GM12878 (cell line): ENCODE measurements around the gene SLC19A1. TPM values are rescaled to one million over a fixed set of nuclear protein-coding genes. Genes with fewer than 3 reads are reported as not detected.

Experiments used
- ATAC-seq: fragments of 200-7000 bp; cut with Tn5 transposase; 3 replicates; pipeline ENCODE4 v1.9.1; 2020; ENCODE audit warnings: mild to moderate bottlenecking, moderate library complexity
- BruUV-seq: library from RNA; stranded (reverse); fragments of 400-500 nt; replicated peaks from 2 replicates; lab custom pipeline; 2021; lab: Mats Ljungman, UMichigan
- CTCF ChIA-PET: fragments of 300-600 bp; sonication (Branson Sonifier 250); formaldehyde crosslinking; extraction: SDS; loops from one replicate; lab custom pipeline; 2021; ENCODE audit warnings: inconsistent platforms; lab: Yijun Ruan, JAX
- POLR2A ChIA-PET: fragments of 350-600 bp; formaldehyde crosslinking; extraction: SDS; loops from one replicate; lab custom pipeline; 2021; ENCODE audit warnings: inconsistent platforms; lab: Charles Lee
- RAD21 ChIA-PET: fragments of 300-600 bp; sonication (Branson Sonifier 250); formaldehyde crosslinking; loops from one replicate; lab custom pipeline; 2023; ENCODE audit warnings: antibody characterized with exemption; ENCODE audit not compliant: unreplicated experiment; lab: Charles Lee
- SMC1A ChIA-PET: fragments of 300-600 bp; sonication (Branson Sonifier 250); formaldehyde crosslinking; loops from one replicate; lab custom pipeline; 2023; ENCODE audit not compliant: unreplicated experiment, uncharacterized antibody; lab: Charles Lee
- DNase-seq: peaks from one replicate; pipeline ENCODE4 v3.0.0-alpha.2; 2011; ENCODE audit warnings: low read depth, low spot score
- FAIRE-seq: peaks from 3 replicates; lab custom pipeline; 2011; peaks lifted over from hg19 to GRCh38; lab: Jason Lieb, UNC
- H2AFZ ChIP-seq: 2 replicates; pipeline ENCODE4 v1.6.0; 2011; ENCODE audit warnings: low read depth, low read length, control low read depth; ENCODE audit not compliant: control insufficient read depth
- H3K27ac ChIP-seq: 2 replicates; pipeline ENCODE4 v1.5.1; 2011; ENCODE audit warnings: control low read depth; ENCODE audit not compliant: control insufficient read depth, insufficient read depth
- H3K27me3 ChIP-seq, 2 experiments: replicated peaks in 1 of 2; 2 replicates each; pipeline versions ENCODE4 v1.6.0 to v1.6.1; 2011; ENCODE audit warnings: low read length in 1 of 2; ENCODE audit not compliant: control insufficient read depth in 2 of 2, insufficient read depth in 2 of 2
- H3K36me3 ChIP-seq, 2 experiments: 2 replicates each; pipeline ENCODE4 v1.5.1; 2011; ENCODE audit warnings: low read length in 1 of 2; ENCODE audit not compliant: control insufficient read depth in 2 of 2, insufficient read depth in 2 of 2
- H3K4me1 ChIP-seq: 2 replicates; pipeline ENCODE4 v1.6.1; 2011; ENCODE audit warnings: mild to moderate bottlenecking, low read length, moderate library complexity, mixed read lengths; ENCODE audit not compliant: control insufficient read depth, insufficient read depth
- H3K4me2 ChIP-seq: 2 replicates; pipeline ENCODE4 v1.6.0; 2011; ENCODE audit warnings: control low read depth; ENCODE audit not compliant: control insufficient read depth, insufficient read depth
- H3K4me3 ChIP-seq: fragments of 200-600 bp; sonication (generic); 2 replicates; pipeline ENCODE4 v1.5.1; 2016
- H3K79me2 ChIP-seq: 2 replicates; pipeline ENCODE4 v1.6.0; 2011; ENCODE audit warnings: low read length; ENCODE audit not compliant: control insufficient read depth, insufficient read depth
- H3K9ac ChIP-seq: 2 replicates; pipeline ENCODE4 v1.8.0; 2011; ENCODE audit warnings: low read length, control low read depth, mixed read lengths; ENCODE audit not compliant: control insufficient read depth, insufficient read depth
- H3K9me3 ChIP-seq: replicated peaks from 3 replicates; pipeline ENCODE4 v1.5.1; 2011; ENCODE audit warnings: mild to moderate bottlenecking, low read length; ENCODE audit not compliant: control insufficient read depth, insufficient read depth
- H4K20me1 ChIP-seq: 2 replicates; pipeline ENCODE4 v1.6.0; 2011; ENCODE audit not compliant: control insufficient read depth, insufficient read depth
- ASH2L ChIP-seq: fragments of 300-600, 200-600 bp; sonication (generic); IDR thresholded peaks from 2 replicates; pipeline ENCODE4 v1.6.1; 2017; ENCODE audit warnings: low read depth, mild to moderate bottlenecking, borderline replicate concordance
- BCL11A ChIP-seq: IDR thresholded peaks from 2 replicates; pipeline ENCODE4 v1.6.1; 2011; ENCODE audit warnings: low read depth, low read length
- E4F1 ChIP-seq: fragments of 450-650 bp; IDR thresholded peaks from 2 replicates; pipeline ENCODE4 v1.6.1; 2018; ENCODE audit warnings: borderline replicate concordance, mild to moderate bottlenecking; ENCODE audit not compliant: partially characterized antibody
- JUND ChIP-seq: IDR thresholded peaks from 2 replicates; pipeline ENCODE4 v1.6.1; 2012; ENCODE audit warnings: low read depth, mild to moderate bottlenecking, low read length, improper control_type of control experiment, moderate library complexity
- MTA2 ChIP-seq: fragments of 450-650 bp; IDR thresholded peaks from 2 replicates; pipeline ENCODE4 v1.6.1; 2016; ENCODE audit warnings: low read depth, mild to moderate bottlenecking, moderate library complexity
- NFIC ChIP-seq: IDR thresholded peaks from 2 replicates; pipeline ENCODE4 v1.6.1; 2012; ENCODE audit warnings: low read depth, mild to moderate bottlenecking, inconsistent platforms, low read length, moderate library complexity
- NFXL1 ChIP-seq: fragments of 450-650 bp; IDR thresholded peaks from 2 replicates; pipeline ENCODE4 v1.6.1; 2017; ENCODE audit warnings: antibody characterized with exemption, mild to moderate bottlenecking, borderline replicate concordance
- PAX8 ChIP-seq: fragments of 450-650 bp; IDR thresholded peaks from 2 replicates; pipeline ENCODE4 v1.6.1; 2017; ENCODE audit warnings: mild to moderate bottlenecking, moderate library complexity
- POLR2A ChIP-seq: IDR thresholded peaks from 2 replicates; pipeline ENCODE4 v1.6.1; 2011; ENCODE audit warnings: low read depth, mild to moderate bottlenecking, low read length
- RCOR1 ChIP-seq: conservative IDR thresholded peaks from 2 replicates; pipeline ENCODE4 v1.6.1; 2012; ENCODE audit warnings: low read depth, low read length, improper control_type of control experiment
- RELA ChIP-seq: fragments of 450-650 bp; IDR thresholded peaks from 2 replicates; pipeline ENCODE4 v1.8.0; 2014; ENCODE audit warnings: borderline replicate concordance; ENCODE audit not compliant: partially characterized antibody
- RUNX3 ChIP-seq: IDR thresholded peaks from 2 replicates; pipeline ENCODE4 v1.6.1; 2012; ENCODE audit warnings: low read length, inconsistent platforms
- SIN3A ChIP-seq: IDR thresholded peaks from 2 replicates; pipeline ENCODE4 v1.6.1; 2012; ENCODE audit warnings: low read depth, low read length, improper control_type of control experiment
- SIX5 ChIP-seq: IDR thresholded peaks from 2 replicates; pipeline ENCODE4 v1.6.1; 2011; ENCODE audit warnings: mild to moderate bottlenecking, low read depth, low read length, moderate library complexity; ENCODE audit not compliant: severe bottlenecking
- SMAD1 ChIP-seq: fragments of 450-650 bp; IDR thresholded peaks from 2 replicates; pipeline ENCODE4 v1.6.1; 2018; ENCODE audit warnings: mild to moderate bottlenecking, low read depth; ENCODE audit not compliant: partially characterized antibody
- SP1 ChIP-seq: IDR thresholded peaks from one replicate; pipeline ENCODE4 v1.6.1; 2011; ENCODE audit warnings: low read depth, low read length
- STAT1 ChIP-seq: fragments of 450-650 bp; conservative IDR thresholded peaks from 2 replicates; pipeline ENCODE4 v1.6.1; 2014; ENCODE audit warnings: antibody characterized with exemption, mild to moderate bottlenecking
- STAT3 ChIP-seq: IDR thresholded peaks from 2 replicates; pipeline ENCODE4 v1.6.1; 2011; ENCODE audit warnings: low read depth, low read length, improper control_type of control experiment
- TBL1XR1 ChIP-seq: IDR thresholded peaks from 2 replicates; pipeline ENCODE4 v1.6.1; 2012; ENCODE audit warnings: low read depth, low read length, improper control_type of control experiment
- ZNF24 ChIP-seq: fragments of 450-650 bp; IDR thresholded peaks from 2 replicates; pipeline ENCODE4 v1.6.1; 2017; ENCODE audit warnings: antibody characterized with exemption, mild to moderate bottlenecking
- WGBS: methylation state at CpG from one replicate; pipeline ENCODE4 v1.1.6; 2016; ENCODE audit warnings: low lambda C conversion rate; ENCODE audit not compliant: insufficient replicate concordance, insufficient coverage; ENCODE audit errors: missing lambda C conversion rate; 5-methylcytosine and 5-hydroxymethylcytosine counted together
- in situ Hi-C: fragments of 300-500 bp; cut with MboI; formaldehyde crosslinking; loops from 9 replicates; pipeline ENCODE4 v1.14.3; 2018; ENCODE audit warnings: mixed read lengths
- intact Hi-C: fragments of 100-400 bp; cut with micrococcal nuclease; formaldehyde crosslinking; loops from one replicate; pipeline ENCODE4 v1.14.2; 2022; ENCODE audit not compliant: unreplicated experiment
- polyA plus RNA-seq, 11 experiments: library from polyadenylated mRNA; depleted of rRNA in 4 of 11; unstranded in 6 of 11; stranded (reverse) in 5 of 11; fragments of >200 nt; fragmentation: Nextera tagmentation in 4 of 11; fragmentation: Illumina TruSeq in 1 of 11; extraction: Ambion mirVana in 4 of 11; extraction: Trizol in 1 of 11; gene quantifications; 1 replicate in 1 of 11; 2 replicates in 10 of 11; pipeline versions ENCODE4 v1.2.1 to v1.2.3, GENCODE V29; 2011 to 2016; ENCODE audit warnings: inconsistent platforms in 2 of 11, missing spikeins in 2 of 11, low read depth in 1 of 11
- total RNA-seq, 4 experiments: library from RNA; depleted of rRNA in 3 of 4; stranded (reverse); fragments of >200 nt in 3 of 4; fragmentation: Illumina TruSeq in 1 of 4; extraction: Trizol in 1 of 4; gene quantifications; 2 replicates each; pipeline versions ENCODE4 v1.2.1 to v1.2.3, GENCODE V29; 2013 to 2021
- TF ChIP-seq, protein P1 (sequence below): IDR thresholded peaks from 2 replicates; pipeline ENCODE4 v1.6.1; 2012; ENCODE audit warnings: low read depth, low read length, improper control_type of control experiment

SLC19A1 gene
- total and polyA plus RNA-seq, 10 of the 15 experiments (the other 5 are each of a cell fraction or from before 2014, with no cell fraction given), result 0.42 to 49.7 (median 12.2) TPM

DNA sequence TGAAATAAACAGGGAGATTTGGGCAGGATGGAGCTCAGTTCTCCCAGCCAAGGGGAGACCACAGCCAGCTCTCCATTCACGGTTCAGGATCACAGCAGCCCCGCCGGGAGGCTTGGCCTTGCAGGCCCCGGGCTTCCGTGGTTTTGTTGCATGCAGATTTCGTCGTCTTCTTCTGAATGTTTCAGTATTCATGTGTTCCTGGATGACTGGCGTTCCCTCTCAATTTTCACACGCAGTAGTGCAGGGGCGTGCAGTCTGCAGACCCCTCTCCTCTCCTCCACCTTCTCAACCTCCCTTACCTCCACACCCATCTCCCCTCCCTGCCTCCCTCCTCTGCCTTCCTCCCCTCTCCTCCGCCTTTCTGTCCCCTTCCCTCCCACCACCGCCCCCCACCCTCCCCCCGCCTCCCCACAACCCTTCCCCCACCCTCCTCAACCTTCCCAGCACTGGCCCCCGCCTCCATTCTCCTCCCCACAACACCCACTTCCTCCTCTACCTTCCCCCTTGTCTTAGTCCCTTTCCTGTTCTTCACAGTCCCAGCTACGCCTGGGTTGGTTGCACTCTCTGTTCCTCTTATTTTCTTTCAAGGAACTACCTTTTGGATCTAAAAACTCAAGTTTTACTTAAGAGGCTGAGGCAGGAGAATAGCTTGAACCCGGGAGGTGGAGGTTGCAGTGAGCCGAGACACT lies 8.4 kb upstream of the SLC19A1 start:
- H3K4me1 ChIP-seq, result peaks cover 30% of the 10 kb centered on the region
- no peaks in the 10 kb centered on the region for H3K27me3 ChIP-seq
- peak; percentile 84 for DNase-seq
- no peaks in the 10 kb centered on the region for H4K20me1 ChIP-seq
- ChIA-PET SMC1A (interaction anchor here (0.8 to 1.3 kb wide), 3 partner anchors 42 to 412 kb away, joined by 3 read pairs; no protein-coding TSS in a partner anchor), RAD21 (interaction anchor here (0.7 to 1.6 kb wide), 3 partner anchors 42 to 426 kb away, joined by 3 to 4 read pairs (median 4); no protein-coding TSS in a partner anchor), CTCF (interaction anchor here (0.7 to 1.0 kb wide), 2 partner anchors 45 to 72 kb away, joined by 3 to 5 read pairs; no protein-coding TSS in a partner anchor), POLR2A (no interaction called here)
- peak; percentile 87 for FAIRE-seq
- H3K79me2 ChIP-seq, result peaks cover 2% of the 10 kb centered on the region
- no peaks in the 10 kb centered on the region for H3K36me3 ChIP-seq
- H2AFZ ChIP-seq, result peak overlapping the region; percentile 73
- peak overlapping the region; percentile 68 for H3K9ac ChIP-seq
- WGBS, result 0% methylated on average over 13 of the region's 17 CpGs
- ATAC-seq, result peak; percentile 71
- no TSS peak for BruUV-seq
- H3K4me3 ChIP-seq, result peak overlapping the region; percentile 49
- H3K4me2 ChIP-seq, result peak overlapping the region; percentile 66
- H3K9me3 ChIP-seq, result no peaks in the 10 kb centered on the region
- in situ Hi-C loops (no loop called here), intact Hi-C loops (no loop called here)
- peak overlapping the region; percentile 94 for H3K27ac ChIP-seq
- peak; percentile 74 for TF ChIP-seq RUNX3
- TF ChIP-seq SIN3A, result no peak
- TF ChIP-seq MTA2, result peak; percentile 53; the same call in 1 of the 2 replicates
- no peak for TF ChIP-seq JUND
- no peak for TF ChIP-seq STAT3
- TF ChIP-seq SMAD1, result no peak
- TF ChIP-seq, protein P1, sequence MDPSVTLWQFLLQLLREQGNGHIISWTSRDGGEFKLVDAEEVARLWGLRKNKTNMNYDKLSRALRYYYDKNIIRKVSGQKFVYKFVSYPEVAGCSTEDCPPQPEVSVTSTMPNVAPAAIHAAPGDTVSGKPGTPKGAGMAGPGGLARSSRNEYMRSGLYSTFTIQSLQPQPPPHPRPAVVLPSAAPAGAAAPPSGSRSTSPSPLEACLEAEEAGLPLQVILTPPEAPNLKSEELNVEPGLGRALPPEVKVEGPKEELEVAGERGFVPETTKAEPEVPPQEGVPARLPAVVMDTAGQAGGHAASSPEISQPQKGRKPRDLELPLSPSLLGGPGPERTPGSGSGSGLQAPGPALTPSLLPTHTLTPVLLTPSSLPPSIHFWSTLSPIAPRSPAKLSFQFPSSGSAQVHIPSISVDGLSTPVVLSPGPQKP, result no peak
- no peak for TF ChIP-seq RELA
- TF ChIP-seq PAX8, result no peak
- peak; percentile 14; the same call in 1 of the 2 replicates for TF ChIP-seq POLR2A
- peak; percentile 64 for TF ChIP-seq SP1
- TF ChIP-seq NFXL1, result no peak
- no peak for TF ChIP-seq STAT1
- TF ChIP-seq RCOR1, result no peak
- TF ChIP-seq TBL1XR1, result peak; percentile 72; the same call in 1 of the 2 replicates
- no peak for TF ChIP-seq ZNF24
- TF ChIP-seq ASH2L, result no peak
- peak; percentile 76 for TF ChIP-seq BCL11A
- no peak for TF ChIP-seq SIX5
- TF ChIP-seq NFIC, result peak; percentile 73
- no peak for TF ChIP-seq E4F1
